Fibroblast of mammary gland (primary cell): Measurements from ENCODE around the gene PRKAG2.

Experiments
- DNase-seq: peaks from one replicate; pipeline ENCODE4 v3.0.0-alpha.2; 2010; ENCODE audit warnings: low read depth
- H3K4me3 ChIP-seq: 2 replicates; pipeline ENCODE4 v1.5.1; 2011; ENCODE audit warnings: low read depth, mild to moderate bottlenecking, low read length, moderate library complexity; ENCODE audit not compliant: control insufficient read depth
- TF ChIP-seq, protein P1 (sequence below): conservative IDR thresholded peaks from 2 replicates; pipeline ENCODE4 v1.5.1; 2011; ENCODE audit warnings: low read depth, low read length, inconsistent platforms; ENCODE audit not compliant: control insufficient read depth, insufficient read depth

The PRKAG2 gene

DNA sequence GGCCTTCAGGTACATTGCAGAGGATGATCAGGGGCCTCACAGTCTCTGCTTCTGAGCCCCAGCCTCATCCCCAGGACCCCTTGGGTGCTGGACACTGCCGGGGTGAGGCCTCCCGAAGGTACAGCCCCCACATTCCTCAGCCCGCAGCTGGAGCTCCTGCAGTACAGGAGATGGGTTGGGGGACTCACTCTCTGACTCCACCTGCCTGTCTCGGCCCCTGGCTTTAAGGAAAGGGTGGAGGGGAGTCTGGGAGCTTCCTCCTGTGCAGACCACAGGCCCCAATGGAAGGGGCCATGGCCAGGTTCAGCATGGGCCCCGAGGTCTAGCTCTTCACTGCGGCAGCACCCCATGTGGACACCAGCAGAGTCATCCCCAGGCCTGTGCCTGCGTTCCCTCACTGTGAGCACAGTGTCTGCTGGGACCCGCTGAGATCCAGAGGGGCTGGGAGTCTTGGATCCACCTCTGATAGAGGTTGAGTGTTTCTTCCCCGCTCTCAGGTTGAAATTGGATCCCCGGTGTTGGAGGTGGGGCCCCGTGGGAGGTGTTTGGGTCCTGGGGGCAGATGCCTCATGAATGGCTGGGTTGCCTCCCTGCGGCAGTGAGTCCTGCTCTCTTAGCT lies 99.9 kb downstream of the PRKAG2 start:
- no peak overlapping the region for H3K4me3 ChIP-seq
- TF ChIP-seq, protein P1, sequence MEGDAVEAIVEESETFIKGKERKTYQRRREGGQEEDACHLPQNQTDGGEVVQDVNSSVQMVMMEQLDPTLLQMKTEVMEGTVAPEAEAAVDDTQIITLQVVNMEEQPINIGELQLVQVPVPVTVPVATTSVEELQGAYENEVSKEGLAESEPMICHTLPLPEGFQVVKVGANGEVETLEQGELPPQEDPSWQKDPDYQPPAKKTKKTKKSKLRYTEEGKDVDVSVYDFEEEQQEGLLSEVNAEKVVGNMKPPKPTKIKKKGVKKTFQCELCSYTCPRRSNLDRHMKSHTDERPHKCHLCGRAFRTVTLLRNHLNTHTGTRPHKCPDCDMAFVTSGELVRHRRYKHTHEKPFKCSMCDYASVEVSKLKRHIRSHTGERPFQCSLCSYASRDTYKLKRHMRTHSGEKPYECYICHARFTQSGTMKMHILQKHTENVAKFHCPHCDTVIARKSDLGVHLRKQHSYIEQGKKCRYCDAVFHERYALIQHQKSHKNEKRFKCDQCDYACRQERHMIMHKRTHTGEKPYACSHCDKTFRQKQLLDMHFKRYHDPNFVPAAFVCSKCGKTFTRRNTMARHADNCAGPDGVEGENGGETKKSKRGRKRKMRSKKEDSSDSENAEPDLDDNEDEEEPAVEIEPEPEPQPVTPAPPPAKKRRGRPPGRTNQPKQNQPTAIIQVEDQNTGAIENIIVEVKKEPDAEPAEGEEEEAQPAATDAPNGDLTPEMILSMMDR = no peak
- DNase-seq = no peak

DNA sequence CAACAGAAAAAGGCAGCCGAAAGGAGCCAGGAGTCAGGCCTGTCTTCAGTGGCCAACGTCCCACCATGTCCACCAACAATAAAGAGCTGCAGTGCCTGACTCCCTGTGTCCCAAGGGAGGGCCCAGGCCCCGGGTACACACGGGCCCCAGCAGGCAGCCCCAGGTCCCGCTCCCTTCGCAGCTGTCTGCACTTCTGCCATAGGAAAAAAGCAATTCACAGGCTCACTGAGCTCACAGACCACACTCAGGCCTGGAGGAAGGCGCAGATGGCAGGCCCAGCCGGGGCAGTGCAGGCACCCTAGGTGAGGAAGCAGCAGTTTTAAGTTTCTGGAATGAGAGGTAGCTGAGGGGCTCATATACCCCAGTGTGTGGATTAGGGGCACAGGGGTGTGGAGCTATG lies 100.5 kb downstream of the PRKAG2 start:
- TF ChIP-seq, protein P1 = no peak
- DNase-seq = no peak

DNA sequence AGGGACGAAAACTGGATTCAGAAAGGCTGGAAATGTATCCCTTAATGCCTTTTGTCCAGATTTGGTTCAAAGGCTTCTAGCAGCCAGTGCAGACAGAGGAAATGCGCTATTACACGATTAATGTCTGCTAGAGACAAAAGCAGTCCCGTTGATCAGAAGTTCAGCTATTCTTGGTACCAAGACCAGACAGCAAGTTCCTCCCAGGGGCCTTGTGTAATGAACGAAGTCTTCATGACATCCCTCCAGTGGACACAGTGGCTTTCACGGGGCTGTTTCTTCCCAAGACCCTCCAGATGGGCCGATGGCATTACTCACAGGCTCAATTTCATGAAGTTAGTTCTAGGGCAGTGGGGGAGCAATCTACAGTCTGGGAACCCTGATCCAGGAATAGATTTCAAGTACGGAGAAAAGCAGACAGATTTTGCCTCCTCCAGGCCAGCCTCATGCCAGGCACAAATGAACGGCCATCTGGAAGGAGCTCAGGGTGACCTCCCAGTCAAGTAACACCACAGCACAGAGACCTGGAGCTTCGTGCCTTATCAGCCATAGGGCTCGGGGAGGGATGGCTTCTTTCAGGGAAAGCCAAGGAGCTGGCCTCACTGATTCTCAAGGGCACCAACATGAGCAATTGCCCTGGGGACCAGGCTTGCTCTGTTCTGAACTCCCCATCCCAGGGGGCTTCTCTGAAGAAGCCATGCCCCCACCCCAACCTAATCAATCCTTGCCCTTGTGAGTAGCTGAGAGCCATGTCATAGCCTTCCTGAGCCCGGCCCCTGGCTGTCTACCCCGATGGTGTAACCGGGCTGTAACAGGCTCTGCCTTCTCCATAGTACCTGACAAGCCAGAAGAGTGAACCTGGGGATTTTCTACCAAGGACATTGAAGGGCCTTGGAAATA lies 101.1 kb downstream of the PRKAG2 start:
- no peak for DNase-seq
- H3K4me3 ChIP-seq = no peak overlapping the region
- TF ChIP-seq, protein P1 = no peak

More for the DNA sequence above, 100.5 kb downstream of the PRKAG2 start:
- H3K4me3 ChIP-seq = no peak overlapping the region

DNA sequence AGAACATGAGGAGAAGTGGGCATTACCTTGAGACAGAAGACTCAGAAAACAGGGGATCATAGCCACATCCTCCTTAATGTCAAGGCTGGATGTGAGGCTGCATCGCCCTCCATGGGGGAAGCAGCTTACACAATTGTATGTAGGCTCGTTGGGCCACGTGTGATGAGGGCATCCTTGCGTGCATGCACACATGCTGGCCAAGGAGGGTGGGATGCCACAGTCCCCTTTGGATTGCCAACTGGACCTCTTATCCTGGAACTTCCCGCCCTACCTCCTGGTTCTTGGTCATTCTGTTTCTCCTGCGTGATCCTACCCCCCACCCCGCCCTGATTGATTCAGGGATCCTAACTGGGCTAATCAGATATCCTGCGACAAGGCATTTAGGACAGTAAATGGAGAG lies 102.0 kb downstream of the PRKAG2 start:
- no peak for DNase-seq
- H3K4me3 ChIP-seq = no peak overlapping the region
- TF ChIP-seq, protein P1 = no peak

DNA sequence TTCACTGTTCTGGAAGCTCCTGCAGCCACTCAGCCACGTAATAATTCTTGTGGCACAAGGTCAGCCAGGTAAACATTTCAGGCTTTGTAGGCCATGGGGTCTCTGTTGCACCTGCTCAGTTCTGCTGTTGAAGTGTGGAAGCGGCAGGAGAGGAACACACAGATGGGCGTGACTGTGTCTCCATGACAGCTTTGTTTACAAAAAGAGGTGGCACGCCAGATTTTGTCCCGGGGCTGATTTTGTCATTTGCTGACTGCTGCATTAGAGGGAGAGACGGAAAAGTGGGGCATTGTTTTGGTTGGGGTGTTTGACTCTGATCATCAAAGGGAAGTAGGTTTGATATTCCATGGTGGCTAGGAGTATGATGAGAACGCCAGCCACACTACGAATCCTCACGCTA lies 103.1 kb downstream of the PRKAG2 start:
- TF ChIP-seq, protein P1 = no peak
- no peak overlapping the region for H3K4me3 ChIP-seq
- no peak for DNase-seq

DNA sequence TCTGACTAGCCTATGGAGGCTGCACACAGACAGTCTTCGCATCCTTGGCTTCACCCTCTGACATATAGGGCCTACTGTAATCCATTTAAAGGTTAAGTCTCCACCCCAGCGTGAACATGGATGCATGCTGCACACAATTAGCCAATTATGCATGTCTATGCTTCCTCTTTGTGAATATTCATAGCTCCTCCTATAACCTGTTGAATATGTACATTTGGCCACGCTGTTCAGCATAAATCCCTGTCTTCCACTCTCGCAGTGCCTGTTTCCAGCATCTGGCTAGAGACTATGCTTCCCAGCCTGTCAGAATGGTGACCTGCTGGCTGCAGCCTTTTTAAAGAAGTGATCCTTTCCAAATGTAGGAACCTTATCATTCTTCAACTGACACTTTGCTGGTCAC lies 106.7 kb downstream of the PRKAG2 start:
- DNase-seq = no peak
- H3K4me3 ChIP-seq = no peak overlapping the region
- TF ChIP-seq, protein P1 = no peak
